ENCODE data around the gene EVL. TPM values are rescaled to one million over a fixed set of nuclear protein-coding genes. Genes with fewer than 3 reads are reported as not detected.

The EVL gene
- total and polyA plus RNA-seq, 2 donors (not counting 3 experiments of a cell fraction or from before 2014, with no cell fraction given), result 34.6 to 62.5 TPM

DNA sequence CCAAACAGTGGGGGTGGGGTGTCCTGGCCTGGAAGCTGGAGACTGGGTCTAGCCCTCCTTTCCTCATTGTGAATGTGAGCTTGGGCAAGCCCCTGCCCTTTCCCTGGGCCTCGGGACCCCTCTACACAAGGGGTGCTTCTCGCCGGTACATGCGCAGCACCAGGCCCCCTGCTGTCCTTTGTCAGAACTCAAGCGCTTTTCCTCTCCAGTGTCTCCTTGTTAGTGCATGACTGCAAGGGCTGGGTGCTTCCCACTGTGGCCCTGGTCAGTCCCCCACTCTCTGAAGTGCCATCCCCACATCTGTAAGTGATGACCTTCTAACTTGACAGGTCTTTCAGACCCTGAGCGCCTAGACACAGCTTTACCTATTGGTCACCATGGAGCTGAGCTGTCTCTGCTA is 50.0 kb downstream of the EVL start:
- POLR2A ChIA-PET, result no interaction called here
- CTCF ChIA-PET, result interaction anchor here (1.1 to 1.4 kb wide), 2 partner anchors 27 to 78 kb away, joined by 3 read pairs; no protein-coding TSS in a partner anchor
- Histone ChIP-seq H3K27me3 (ENCODE audit: control insufficient read depth in 2 of 2, insufficient read depth in 2 of 2, low read length in 2 of 2) (no peaks in the 10 kb centered on the region), H3K4me2 (ENCODE audit: insufficient read depth, low read length) (no peak overlapping the region), H3K9ac (replicated peaks; ENCODE audit: extremely low read depth, insufficient read depth, low read length) (no peak overlapping the region), H4K20me1 (replicated peaks; ENCODE audit: control insufficient read depth, extremely low read depth, insufficient read depth, low read length) (no peaks in the 10 kb centered on the region), H3K79me2 (ENCODE audit: control insufficient read depth, insufficient read depth, low read length) (no peaks in the 10 kb centered on the region), H3K9me3 (replicated peaks; ENCODE audit: control insufficient read depth, insufficient read depth, low read length) (no peaks in the 10 kb centered on the region), H3K27ac (ENCODE audit: insufficient read depth, low read depth, low read length) (no peak overlapping the region), H3K4me1 (ENCODE audit: control insufficient read depth, extremely low read depth, insufficient read depth, low read length) (no peaks in the 10 kb centered on the region), H3K9me1 (replicated peaks; ENCODE audit: control insufficient read depth, extremely low read depth, insufficient read depth, low read length) (no peaks in the 10 kb centered on the region), H3K4me3 (replicated peaks in 1 of 3; ENCODE audit: insufficient read depth in 1 of 3, low read depth in 1 of 3, low read length in 3 of 3) (no peak overlapping the region), H2AFZ (ENCODE audit: low read depth, low read length) (no peak overlapping the region), H3K36me3 (ENCODE audit: control insufficient read depth in 2 of 2, extremely low read depth in 1 of 2, insufficient read depth in 2 of 2, low read length in 2 of 2) (no peaks in the 10 kb centered on the region)
- intact Hi-C loops (cut with micrococcal nuclease) (no loop called here), dilution Hi-C loops (cut with MboI; ENCODE audit: extremely low pct_ligation_motif_present, low sequenced_read_pairs) (no loop called here)
- DNase-seq (ENCODE audit: low read depth, low spot score) (no peak), FAIRE-seq (no peak)
- TF ChIP-seq POLR2A (IDR thresholded peaks at IDR 0.05; ENCODE audit: low read depth, low read length) (no peak), EZH2 (IDR thresholded peaks at IDR 0.05; ENCODE audit: borderline replicate concordance, low read depth, low read length, severe bottlenecking) (no peak), CTCF (IDR thresholded peaks at IDR 0.05; ENCODE audit: extremely low read depth in 1 of 2, insufficient read depth in 1 of 2, low read depth in 1 of 2, low read length in 2 of 2) (no peak), POLR2AphosphoS5 (IDR thresholded peaks at IDR 0.05; ENCODE audit: insufficient read depth, low read depth, low read length) (no peak)
- TF ChIP-seq, protein P1, sequence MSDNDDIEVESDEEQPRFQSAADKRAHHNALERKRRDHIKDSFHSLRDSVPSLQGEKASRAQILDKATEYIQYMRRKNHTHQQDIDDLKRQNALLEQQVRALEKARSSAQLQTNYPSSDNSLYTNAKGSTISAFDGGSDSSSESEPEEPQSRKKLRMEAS (IDR thresholded peaks at IDR 0.05; ENCODE audit: insufficient read depth, insufficient read length), result no peak
- BruUV-seq (replicated peaks), result no TSS peak

GRCh38 chr14:100115726-100116125 is 50.5 kb downstream of the EVL start:
- no peaks in the 10 kb centered on the region for H3K36me3 ChIP-seq (ENCODE audit: control insufficient read depth in 2 of 2, extremely low read depth in 1 of 2, insufficient read depth in 2 of 2, low read length in 2 of 2)
- H3K9me3 ChIP-seq (replicated peaks; ENCODE audit: control insufficient read depth, insufficient read depth, low read length), result no peaks in the 10 kb centered on the region
- TF ChIP-seq JUN (IDR thresholded peaks at IDR 0.05; ENCODE audit: borderline replicate concordance, insufficient read depth, insufficient read length, low read depth), result no peak
- TF ChIP-seq, protein P1 (IDR thresholded peaks at IDR 0.05; ENCODE audit: insufficient read depth, insufficient read length), result no peak
- no peak for TF ChIP-seq POLR2A (IDR thresholded peaks at IDR 0.05; ENCODE audit: low read depth, low read length)
- no peaks in the 10 kb centered on the region for H3K27me3 ChIP-seq (ENCODE audit: control insufficient read depth in 2 of 2, insufficient read depth in 2 of 2, low read length in 2 of 2)
- H3K9ac ChIP-seq (replicated peaks; ENCODE audit: extremely low read depth, insufficient read depth, low read length), result no peak overlapping the region
- H3K4me2 ChIP-seq (ENCODE audit: insufficient read depth, low read length), result no peak overlapping the region
- no peaks in the 10 kb centered on the region for H3K9me1 ChIP-seq (replicated peaks; ENCODE audit: control insufficient read depth, extremely low read depth, insufficient read depth, low read length)
- no TSS peak for BruUV-seq (replicated peaks)
- ChIA-PET POLR2A (no interaction called here), CTCF (interaction anchor here (1.1 to 1.4 kb wide), 3 partner anchors 10 to 77 kb away, joined by 3 read pairs; no protein-coding TSS in a partner anchor)
- no peak overlapping the region for H3K4me3 ChIP-seq (replicated peaks in 1 of 3; ENCODE audit: insufficient read depth in 1 of 3, low read depth in 1 of 3, low read length in 3 of 3)
- H2AFZ ChIP-seq (ENCODE audit: low read depth, low read length), result no peak overlapping the region
- H3K79me2 ChIP-seq (ENCODE audit: control insufficient read depth, insufficient read depth, low read length), result no peaks in the 10 kb centered on the region
- no peaks in the 10 kb centered on the region for H4K20me1 ChIP-seq (replicated peaks; ENCODE audit: control insufficient read depth, extremely low read depth, insufficient read depth, low read length)
- H3K4me1 ChIP-seq (ENCODE audit: control insufficient read depth, extremely low read depth, insufficient read depth, low read length), result no peaks in the 10 kb centered on the region
- intact Hi-C loops (cut with micrococcal nuclease) (no loop called here), dilution Hi-C loops (cut with MboI; ENCODE audit: extremely low pct_ligation_motif_present, low sequenced_read_pairs) (no loop called here)
- FAIRE-seq, result no peak
- no peak overlapping the region for H3K27ac ChIP-seq (ENCODE audit: insufficient read depth, low read depth, low read length)
- DNase-seq (ENCODE audit: low read depth, low spot score), result no peak

Measured in endothelial cell of umbilical vein (primary cell).